Measurements from ENCODE around the gene MLIP. TPM values are rescaled to one million over a fixed set of nuclear protein-coding genes. Genes with fewer than 3 reads are reported as not detected.

The MLIP gene
- total RNA-seq, 3 donors from 2014 or later (not counting 1 experiment from before 2014, with no cell fraction given): not detected

GRCh38 chr6:54192993-54193392 is 81.8 kb downstream of the MLIP start:
- Mint-ChIP-seq H3K9me3 (peaks cover 7 to 8% of the 10 kb centered on the region in 2 donors), H3K36me3 (no peaks in the 10 kb centered on the region), H3K4me1 (no peaks in the 10 kb centered on the region), H3K4me3 (no peak overlapping the region), H3K27me3 (ENCODE audit: low read depth in 2 of 2) (no peaks in the 10 kb centered on the region), H3K27ac (no peak overlapping the region)
- intact Hi-C loops (cut with micrococcal nuclease): no loop called here
- WGBS (ENCODE audit: insufficient coverage): 88% methylated on average over 1 of the region's 3 CpGs
- no peaks in the 10 kb centered on the region for H3K4me1 ChIP-seq (ENCODE audit: control insufficient read depth, insufficient read depth, low read length)
- H3K9me3 ChIP-seq (ENCODE audit: control insufficient read depth, insufficient read depth, low read length): no peaks in the 10 kb centered on the region
- no peak for DNase-seq
- H3K4me3 ChIP-seq (ENCODE audit: low read length): no peak overlapping the region
- no peaks in the 10 kb centered on the region for H3K36me3 ChIP-seq (ENCODE audit: control insufficient read depth, insufficient read depth, low read length)
- H3K27me3 ChIP-seq (ENCODE audit: control insufficient read depth, insufficient read depth, low read length): no peaks in the 10 kb centered on the region
- ATAC-seq: no peak
- TF ChIP-seq, protein P1, sequence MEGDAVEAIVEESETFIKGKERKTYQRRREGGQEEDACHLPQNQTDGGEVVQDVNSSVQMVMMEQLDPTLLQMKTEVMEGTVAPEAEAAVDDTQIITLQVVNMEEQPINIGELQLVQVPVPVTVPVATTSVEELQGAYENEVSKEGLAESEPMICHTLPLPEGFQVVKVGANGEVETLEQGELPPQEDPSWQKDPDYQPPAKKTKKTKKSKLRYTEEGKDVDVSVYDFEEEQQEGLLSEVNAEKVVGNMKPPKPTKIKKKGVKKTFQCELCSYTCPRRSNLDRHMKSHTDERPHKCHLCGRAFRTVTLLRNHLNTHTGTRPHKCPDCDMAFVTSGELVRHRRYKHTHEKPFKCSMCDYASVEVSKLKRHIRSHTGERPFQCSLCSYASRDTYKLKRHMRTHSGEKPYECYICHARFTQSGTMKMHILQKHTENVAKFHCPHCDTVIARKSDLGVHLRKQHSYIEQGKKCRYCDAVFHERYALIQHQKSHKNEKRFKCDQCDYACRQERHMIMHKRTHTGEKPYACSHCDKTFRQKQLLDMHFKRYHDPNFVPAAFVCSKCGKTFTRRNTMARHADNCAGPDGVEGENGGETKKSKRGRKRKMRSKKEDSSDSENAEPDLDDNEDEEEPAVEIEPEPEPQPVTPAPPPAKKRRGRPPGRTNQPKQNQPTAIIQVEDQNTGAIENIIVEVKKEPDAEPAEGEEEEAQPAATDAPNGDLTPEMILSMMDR (IDR thresholded peaks at IDR 0.05): no peak
- H3K27ac ChIP-seq (ENCODE audit: low read length): no peak overlapping the region

GRCh38 chr6:54193560-54193959 is 82.3 kb downstream of the MLIP start:
- no peak overlapping the region for H3K4me3 ChIP-seq (ENCODE audit: low read length)
- Mint-ChIP-seq H3K36me3 (no peaks in the 10 kb centered on the region), H3K4me3 (no peak overlapping the region), H3K4me1 (no peaks in the 10 kb centered on the region), H3K9me3 (peaks cover 7 to 9% of the 10 kb centered on the region in 2 donors), H3K27ac (no peak overlapping the region), H3K27me3 (ENCODE audit: low read depth in 2 of 2) (no peaks in the 10 kb centered on the region)
- H3K27ac ChIP-seq (ENCODE audit: low read length): no peak overlapping the region
- H3K4me1 ChIP-seq (ENCODE audit: control insufficient read depth, insufficient read depth, low read length): no peaks in the 10 kb centered on the region
- intact Hi-C loops (cut with micrococcal nuclease): no loop called here
- DNase-seq (no peak), ATAC-seq (no peak)
- no peaks in the 10 kb centered on the region for H3K9me3 ChIP-seq (ENCODE audit: control insufficient read depth, insufficient read depth, low read length)
- no peaks in the 10 kb centered on the region for H3K27me3 ChIP-seq (ENCODE audit: control insufficient read depth, insufficient read depth, low read length)
- no peaks in the 10 kb centered on the region for H3K36me3 ChIP-seq (ENCODE audit: control insufficient read depth, insufficient read depth, low read length)
- WGBS (ENCODE audit: insufficient coverage): 77% methylated on average over 3 of the region's 3 CpGs
- TF ChIP-seq, protein P1 (IDR thresholded peaks at IDR 0.05): no peak

- Mint-ChIP-seq H3K27me3 (ENCODE audit: low read depth in 2 of 2) (no peaks in the 10 kb centered on the region), H3K4me1 (no peaks in the 10 kb centered on the region), H3K27ac (no peak overlapping the region), H3K9me3 (peaks cover 10 to 12% of the 10 kb centered on the region in 2 donors), H3K4me3 (no peak overlapping the region), H3K36me3 (no peaks in the 10 kb centered on the region)
- Histone ChIP-seq H3K36me3 (ENCODE audit: control insufficient read depth, insufficient read depth, low read length) (no peaks in the 10 kb centered on the region), H3K4me1 (ENCODE audit: control insufficient read depth, insufficient read depth, low read length) (no peaks in the 10 kb centered on the region), H3K27me3 (ENCODE audit: control insufficient read depth, insufficient read depth, low read length) (no peaks in the 10 kb centered on the region), H3K27ac (ENCODE audit: low read length) (no peak overlapping the region), H3K9me3 (ENCODE audit: control insufficient read depth, insufficient read depth, low read length) (no peaks in the 10 kb centered on the region), H3K4me3 (ENCODE audit: low read length) (no peak overlapping the region)
- DNase-seq (no peak), ATAC-seq (no peak)
- intact Hi-C loops (cut with micrococcal nuclease): no loop called here
- TF ChIP-seq, protein P1 (IDR thresholded peaks at IDR 0.05): no peak
- 54% methylated on average over 3 of the region's 4 CpGs for WGBS (ENCODE audit: insufficient coverage)
Observed at GRCh38 chr6:54194067-54194466, 82.8 kb downstream of the MLIP start.

GRCh38 chr6:54195637-54196036 is 84.4 kb downstream of the MLIP start:
- H3K4me1 ChIP-seq (ENCODE audit: control insufficient read depth, insufficient read depth, low read length): no peaks in the 10 kb centered on the region
- H3K27ac ChIP-seq (ENCODE audit: low read length): no peak overlapping the region
- H3K36me3 ChIP-seq (ENCODE audit: control insufficient read depth, insufficient read depth, low read length): no peaks in the 10 kb centered on the region
- Mint-ChIP-seq H3K27ac (no peak overlapping the region), H3K4me3 (no peak overlapping the region), H3K36me3 (no peaks in the 10 kb centered on the region), H3K9me3 (peaks cover 10 to 12% of the 10 kb centered on the region in 2 donors), H3K4me1 (no peaks in the 10 kb centered on the region), H3K27me3 (ENCODE audit: low read depth in 2 of 2) (no peaks in the 10 kb centered on the region)
- no peak for ATAC-seq
- H3K9me3 ChIP-seq (ENCODE audit: control insufficient read depth, insufficient read depth, low read length): no peaks in the 10 kb centered on the region
- no peak for DNase-seq
- H3K4me3 ChIP-seq (ENCODE audit: low read length): no peak overlapping the region
- H3K27me3 ChIP-seq (ENCODE audit: control insufficient read depth, insufficient read depth, low read length): no peaks in the 10 kb centered on the region
- intact Hi-C loops (cut with micrococcal nuclease): no loop called here
- WGBS (ENCODE audit: insufficient coverage): 98% methylated on average over 3 of the region's 3 CpGs
- TF ChIP-seq, protein P1 (IDR thresholded peaks at IDR 0.05): no peak
